Astrocyte (in vitro differentiated cells and primary cell): ENCODE measurements around the gene ACKR2.

Source experiments
- EZH2 ChIP-seq: IDR thresholded peaks from 2 replicates; pipeline ENCODE4 v1.6.1; 2012; ENCODE audit warnings: mild to moderate bottlenecking, low read length, inconsistent platforms; ENCODE audit not compliant: insufficient read depth
- TF ChIP-seq, protein P1 (sequence below): IDR thresholded peaks from 2 replicates; pipeline ENCODE4 v1.5.1; 2011; ENCODE audit warnings: low read depth, mild to moderate bottlenecking, inconsistent platforms, low read length, moderate library complexity; ENCODE audit not compliant: insufficient read depth

DNA sequence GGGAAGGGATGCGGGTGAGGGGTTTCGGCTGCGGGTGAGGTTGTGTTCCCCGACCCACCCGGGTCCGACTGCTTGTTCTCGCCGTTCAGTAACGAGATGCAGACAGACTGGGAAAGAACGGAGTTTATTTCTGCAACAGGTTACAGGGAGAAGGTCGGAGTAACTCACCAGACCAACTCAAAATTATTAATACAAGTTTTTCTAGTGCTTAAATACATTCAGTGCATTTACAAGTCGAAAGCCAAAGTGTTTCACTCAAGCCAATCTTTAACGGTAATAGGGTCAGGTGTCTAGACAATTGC is 4.5 kb upstream of the ACKR2 start:
- no peak for TF ChIP-seq EZH2
- TF ChIP-seq, protein P1, sequence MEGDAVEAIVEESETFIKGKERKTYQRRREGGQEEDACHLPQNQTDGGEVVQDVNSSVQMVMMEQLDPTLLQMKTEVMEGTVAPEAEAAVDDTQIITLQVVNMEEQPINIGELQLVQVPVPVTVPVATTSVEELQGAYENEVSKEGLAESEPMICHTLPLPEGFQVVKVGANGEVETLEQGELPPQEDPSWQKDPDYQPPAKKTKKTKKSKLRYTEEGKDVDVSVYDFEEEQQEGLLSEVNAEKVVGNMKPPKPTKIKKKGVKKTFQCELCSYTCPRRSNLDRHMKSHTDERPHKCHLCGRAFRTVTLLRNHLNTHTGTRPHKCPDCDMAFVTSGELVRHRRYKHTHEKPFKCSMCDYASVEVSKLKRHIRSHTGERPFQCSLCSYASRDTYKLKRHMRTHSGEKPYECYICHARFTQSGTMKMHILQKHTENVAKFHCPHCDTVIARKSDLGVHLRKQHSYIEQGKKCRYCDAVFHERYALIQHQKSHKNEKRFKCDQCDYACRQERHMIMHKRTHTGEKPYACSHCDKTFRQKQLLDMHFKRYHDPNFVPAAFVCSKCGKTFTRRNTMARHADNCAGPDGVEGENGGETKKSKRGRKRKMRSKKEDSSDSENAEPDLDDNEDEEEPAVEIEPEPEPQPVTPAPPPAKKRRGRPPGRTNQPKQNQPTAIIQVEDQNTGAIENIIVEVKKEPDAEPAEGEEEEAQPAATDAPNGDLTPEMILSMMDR, result no peak
